NCI-H146 treated with DMSO at 0.1 percent for 48 hours (cell line): Measurements from ENCODE around the gene KCNC4.

Experiments used
- DNase-seq: peaks from one replicate; lab custom pipeline; 2025; ENCODE audit not compliant: unreplicated experiment; lab: John Stamatoyannopoulos, UW

Gene KCNC4

DNA sequence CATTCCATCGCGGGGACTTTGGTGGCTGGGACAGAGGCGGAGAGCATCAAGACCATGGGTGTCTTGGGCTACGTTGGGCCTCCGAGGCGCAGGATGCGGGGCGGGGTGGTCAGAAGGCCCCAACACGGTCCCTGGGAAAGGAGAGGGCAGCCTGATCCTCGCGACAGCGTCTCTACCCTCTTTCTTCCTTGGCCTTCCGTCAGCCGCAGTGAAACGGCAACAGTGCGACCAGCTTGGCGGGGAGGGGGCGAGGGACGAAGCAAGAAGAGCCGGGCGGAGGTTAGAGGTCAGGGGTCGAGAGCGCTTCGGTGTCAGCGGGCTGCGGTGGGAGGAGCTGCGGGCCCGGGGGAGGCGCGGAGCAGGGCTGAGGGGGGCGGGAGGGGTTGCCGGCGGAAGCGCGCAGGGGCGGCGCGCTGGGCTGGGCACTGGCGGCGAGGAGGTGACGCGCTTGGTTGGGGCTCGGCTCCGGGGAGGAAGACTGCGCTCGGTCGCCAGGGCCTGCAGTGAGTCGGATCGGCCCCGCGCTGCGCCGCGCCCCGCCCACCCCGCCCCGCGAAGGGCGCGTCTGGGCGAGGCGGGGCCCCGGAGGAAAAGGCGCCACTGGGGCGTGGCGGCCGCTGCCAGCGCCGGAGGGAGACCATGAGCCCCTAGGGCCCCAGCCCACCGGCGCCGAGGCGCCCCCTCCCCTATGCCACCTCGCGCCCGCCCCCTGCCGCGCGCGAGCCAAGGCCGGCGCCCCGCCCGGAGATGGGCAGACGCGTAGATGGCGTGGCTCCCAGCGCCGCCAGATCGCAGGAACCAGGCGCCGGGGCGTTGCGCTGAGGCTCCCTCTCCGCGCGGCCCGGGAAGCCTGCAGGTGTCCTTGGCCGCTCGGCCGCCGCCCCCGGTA is at the start of gene KCNC4:
Gene KCNC4 (plus strand): TSS at position 600 of the 889 bp plus-strand sequence. CDS start 1,186 bp downstream, outside the sequence.
- peak; percentile 78 for DNase-seq

DNA sequence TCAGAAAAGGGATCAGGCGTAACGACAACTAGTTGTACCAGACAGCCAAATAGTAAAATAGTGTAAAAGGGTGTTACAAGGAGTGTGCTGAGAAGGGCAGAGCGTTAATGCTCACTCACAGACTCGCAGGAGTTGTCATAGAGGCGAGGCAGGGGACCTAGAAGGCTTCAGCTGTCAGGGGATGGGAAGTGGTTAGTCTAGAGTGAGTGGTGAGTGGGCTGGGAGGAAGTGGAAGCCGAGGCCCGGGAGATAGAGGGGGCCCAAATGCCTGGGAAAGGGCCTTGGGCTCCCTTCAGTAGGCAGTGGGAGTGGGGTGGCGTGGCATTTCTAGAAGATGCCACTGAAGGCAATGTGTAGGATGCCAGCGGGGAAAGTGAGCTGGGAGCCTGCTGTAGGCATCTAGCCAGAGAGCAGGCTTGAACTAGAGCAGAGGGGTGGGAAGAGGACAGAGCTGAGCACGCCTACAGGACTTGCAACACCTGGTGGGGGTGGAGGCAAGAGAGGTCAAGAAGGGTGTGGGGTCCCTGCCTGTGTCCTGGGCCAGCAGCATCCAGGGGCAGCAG is 49.5 kb upstream of the KCNC4 start:
- DNase-seq: no peak

DNA sequence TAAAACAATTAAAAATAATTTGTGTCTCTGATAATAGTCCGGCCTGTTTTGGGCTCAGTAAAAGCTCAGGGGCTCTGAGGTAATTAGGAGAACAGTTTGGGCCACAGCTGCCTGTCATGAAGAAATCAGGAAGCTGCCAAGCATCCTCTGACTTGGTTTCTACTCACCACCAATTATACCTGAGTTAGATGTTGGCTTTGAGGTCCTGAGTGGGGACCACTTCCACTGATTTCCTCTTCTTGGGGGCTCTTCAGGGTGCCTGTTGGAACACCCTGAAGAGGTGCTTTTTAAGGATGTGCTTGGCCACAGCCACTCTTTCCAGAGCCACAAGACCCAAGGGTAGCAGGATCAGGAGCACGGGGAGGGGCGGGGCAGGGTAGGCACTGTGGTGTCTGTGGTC is 48.9 kb upstream of the KCNC4 start:
- DNase-seq: no peak

DNA sequence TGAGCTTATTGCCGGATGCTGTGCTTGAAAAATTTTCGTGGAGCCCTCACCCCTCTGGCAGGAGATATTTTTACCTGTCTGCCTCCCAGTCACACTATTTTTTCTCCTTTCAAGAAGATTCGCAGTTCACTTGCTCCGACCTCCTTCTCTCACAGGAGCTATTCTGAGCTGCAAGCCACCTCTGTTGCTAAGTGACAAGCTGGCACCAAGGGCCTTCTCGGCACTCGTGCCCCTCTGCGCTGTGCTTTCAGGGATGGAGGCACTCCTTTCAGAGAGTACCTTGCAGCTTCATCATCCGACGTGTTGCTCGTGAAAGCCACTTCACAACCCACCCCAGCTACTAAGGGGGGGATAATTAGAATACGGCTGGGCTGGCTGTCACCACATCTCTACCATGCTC is 48.3 kb upstream of the KCNC4 start:
- DNase-seq: no peak

GRCh38 chr1:110163591-110163990 is 46.5 kb upstream of the KCNC4 start:
- peak; percentile 73 for DNase-seq

- DNase-seq: no peak
Observed at GRCh38 chr1:110164725-110165350, 45.3 kb upstream of the KCNC4 start.

DNA sequence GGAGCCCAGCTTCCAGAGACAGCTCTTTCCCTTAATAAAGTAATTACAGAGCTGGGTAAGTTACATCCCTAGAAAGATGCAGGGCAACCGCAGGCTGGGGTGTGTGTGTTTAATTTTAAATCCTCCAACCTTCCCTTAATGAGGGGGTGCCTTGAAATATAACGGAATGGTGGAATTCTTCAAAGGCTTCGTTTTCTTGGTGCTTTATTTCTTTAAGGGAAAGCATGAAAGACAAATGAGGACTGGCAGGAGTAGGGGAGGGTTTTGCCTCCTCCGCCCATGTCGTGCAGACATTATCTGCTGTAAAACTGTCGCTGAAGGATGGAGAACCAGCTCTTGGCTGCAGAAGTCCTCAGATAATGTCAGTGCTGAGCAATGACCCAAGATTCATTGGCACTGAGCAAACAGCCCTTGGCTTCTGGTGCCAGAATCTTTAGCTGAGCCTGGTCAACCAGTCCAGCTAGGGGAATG is 44.3 kb upstream of the KCNC4 start:
- no peak for DNase-seq

DNA sequence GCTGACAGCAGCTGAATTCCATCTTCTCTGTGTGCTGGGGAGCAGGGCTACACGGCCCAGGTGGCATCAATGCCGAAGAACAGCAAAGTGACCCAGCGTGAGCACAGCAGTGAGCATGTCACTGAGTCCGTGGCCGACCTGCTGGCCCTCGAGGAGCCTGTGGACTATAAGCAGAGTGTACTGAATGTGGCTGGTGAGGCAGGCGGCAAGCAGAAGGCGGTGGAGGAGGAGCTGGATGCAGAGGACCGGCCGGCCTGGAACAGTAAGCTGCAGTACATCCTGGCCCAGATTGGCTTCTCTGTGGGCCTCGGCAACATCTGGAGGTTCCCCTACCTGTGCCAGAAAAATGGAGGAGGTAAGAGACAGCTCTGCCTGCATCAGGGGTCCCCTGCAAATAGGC is 43.3 kb upstream of the KCNC4 start:
- DNase-seq: no peak

DNA sequence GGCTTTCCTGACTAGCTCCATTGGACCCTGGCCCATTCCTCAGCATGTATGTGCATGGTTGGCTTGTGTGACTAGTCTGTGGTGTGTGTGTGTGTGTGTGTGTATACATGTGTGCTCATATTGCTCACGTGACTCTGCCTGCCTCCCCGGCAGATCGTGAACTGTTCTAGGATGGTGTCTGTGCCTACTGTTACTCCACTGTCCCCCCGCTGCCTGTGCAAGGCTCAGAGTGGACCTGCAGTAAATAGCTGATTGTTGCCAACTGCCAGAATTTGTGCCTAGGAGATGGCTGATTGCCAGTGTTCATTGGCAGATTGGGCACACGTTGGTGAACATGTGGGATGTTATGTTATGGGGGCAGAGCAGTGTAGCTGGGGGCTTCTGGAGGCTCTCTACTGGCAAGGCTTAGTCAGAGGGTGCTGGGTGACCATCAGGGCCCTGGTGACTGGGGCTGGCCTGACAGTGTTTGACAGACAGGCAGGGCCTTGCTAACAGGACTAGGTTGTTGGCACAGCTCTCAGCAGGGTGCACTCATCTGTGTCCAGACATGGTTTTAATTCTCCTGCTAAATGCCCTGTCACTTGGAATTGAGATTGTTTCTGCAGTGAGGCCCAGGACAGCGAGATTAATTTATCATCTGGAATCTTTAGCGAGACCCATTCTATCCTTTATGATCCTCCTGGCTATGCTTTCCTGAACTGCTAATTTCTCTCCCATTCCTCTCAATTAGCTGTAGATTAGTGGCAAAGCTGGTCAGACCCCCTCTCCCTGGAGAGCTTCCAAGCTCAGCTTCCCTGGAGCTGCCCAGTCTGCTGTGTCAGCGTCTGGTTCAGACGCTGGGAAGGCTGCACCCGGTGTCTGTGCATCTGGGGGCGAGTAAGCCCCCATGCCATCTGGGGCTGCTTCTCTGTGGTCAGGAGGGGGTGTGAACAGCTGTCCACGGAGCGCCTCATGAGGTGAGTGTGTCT is 39.1 kb upstream of the KCNC4 start:
- DNase-seq: no peak

GRCh38 chr1:110172001-110172400 is 38.1 kb upstream of the KCNC4 start:
- no peak for DNase-seq

- DNase-seq: no peak
Observed at GRCh38 chr1:110173466-110174105, 36.5 kb upstream of the KCNC4 start.

GRCh38 chr1:110174961-110175360 is 35.2 kb upstream of the KCNC4 start:
- DNase-seq: no peak

DNA sequence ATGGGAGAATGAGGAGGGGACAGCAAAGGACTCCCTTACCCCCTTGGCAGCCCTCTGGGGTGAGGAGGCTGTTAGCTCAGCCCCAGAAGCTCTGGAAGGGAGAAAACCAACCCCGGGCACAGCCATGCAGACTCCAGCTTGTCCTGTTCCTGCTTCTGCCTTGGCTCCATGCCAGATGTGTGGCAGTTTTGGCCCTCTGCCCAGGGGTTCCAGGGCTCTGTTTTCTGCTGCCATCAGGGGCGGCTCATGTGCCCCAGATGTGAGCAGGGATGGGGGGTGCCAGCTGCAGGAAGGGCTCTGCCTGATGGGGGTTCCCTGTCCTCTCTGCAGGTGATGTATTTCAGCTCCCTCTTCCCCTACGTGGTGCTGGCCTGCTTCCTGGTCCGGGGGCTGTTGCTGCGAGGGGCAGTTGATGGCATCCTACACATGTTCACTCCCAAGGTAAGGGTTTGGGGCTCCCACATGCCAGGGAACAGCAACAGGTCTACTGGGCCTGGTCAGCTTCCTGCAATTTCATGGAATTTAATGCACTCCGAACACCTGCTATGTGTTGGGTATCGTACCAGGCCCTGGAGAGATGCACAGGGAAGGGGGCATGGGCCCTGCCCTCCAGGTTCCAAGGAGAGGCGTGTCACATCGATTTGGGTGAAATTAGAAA is 33.7 kb upstream of the KCNC4 start:
- DNase-seq: no peak

GRCh38 chr1:110177775-110178174 is 32.3 kb upstream of the KCNC4 start:
- no peak for DNase-seq

GRCh38 chr1:110183642-110184167 is 26.4 kb upstream of the KCNC4 start:
- DNase-seq: no peak

- DNase-seq: no peak
Observed at GRCh38 chr1:110184446-110184845, 25.7 kb upstream of the KCNC4 start.

DNA sequence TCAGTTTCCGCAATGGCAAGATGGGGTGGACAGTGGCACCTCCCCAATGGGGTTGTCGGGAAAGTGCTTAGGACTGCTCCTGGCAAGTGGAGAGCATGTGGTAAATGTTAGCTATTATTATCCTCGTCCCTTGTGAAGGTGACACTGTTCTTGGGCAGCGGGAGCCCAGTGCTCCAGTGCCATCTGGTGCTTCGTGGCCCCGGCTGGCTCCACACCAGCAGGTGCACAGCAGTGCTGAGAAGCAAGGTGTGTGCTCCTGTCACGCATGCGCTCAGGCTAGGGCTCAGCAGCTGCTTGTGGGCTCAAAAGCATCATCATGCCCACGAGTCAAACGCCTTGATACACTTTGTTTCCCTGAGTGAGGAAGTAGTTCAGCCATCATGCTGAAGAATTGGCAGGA is 24.9 kb upstream of the KCNC4 start:
- DNase-seq: peak; percentile 68

GRCh38 chr1:110186558-110186957 is 23.6 kb upstream of the KCNC4 start:
- no peak for DNase-seq

- DNase-seq: peak; percentile 8
Observed at GRCh38 chr1:110187139-110187890, 22.8 kb upstream of the KCNC4 start.
